Activated CD4-positive, alpha-beta T cell treated with anti-CD3 and anti-CD28 coated beads, Interleukin-2, amount 50 U/mL, for 1 hour (primary cell): Measurements from ENCODE around the gene ATCAY.
"Not testable (repeated sequence)": the region's sequence is repeated elsewhere in the genome, so short reads cannot be mapped to it uniquely, and the experiment has no call there.

Experiments
- DNase-seq: peaks from one replicate; pipeline ENCODE4 v3.0.0-alpha.2; 2020

ATCAY gene

GRCh38 chr19:3904233-3904632 is 23.7 kb downstream of the ATCAY start:
- no peak for DNase-seq

- no peak for DNase-seq
These were observed 27.3 kb downstream of the ATCAY start for GRCh38 chr19:3907626-3908265.

GRCh38 chr19:3908266-3909054 is 28.0 kb downstream of the ATCAY start:
- DNase-seq = no peak

- no peak for DNase-seq
These were observed 29.6 kb downstream of the ATCAY start for GRCh38 chr19:3910105-3910504.

- DNase-seq = no peak
These were observed 33.7 kb downstream of the ATCAY start for GRCh38 chr19:3914199-3914598.

- no peak for DNase-seq
These were observed 35.5 kb downstream of the ATCAY start for GRCh38 chr19:3916033-3916432.

GRCh38 chr19:3919793-3920192 is 39.3 kb downstream of the ATCAY start:
- DNase-seq = no peak

- no peak for DNase-seq
These were observed 42.7 kb downstream of the ATCAY start for GRCh38 chr19:3923096-3923758.

GRCh38 chr19:3923912-3924311 is 43.4 kb downstream of the ATCAY start:
- no peak for DNase-seq

GRCh38 chr19:3931041-3931440 is 50.6 kb downstream of the ATCAY start:
- DNase-seq = no peak

- DNase-seq = no peak
These were observed 52.7 kb downstream of the ATCAY start, which contains the start of gene NMRK2 for GRCh38 chr19:3932931-3933810. Gene NMRK2, plus strand, starts transcription at chr19:3933069. Its CDS starts 603 bp downstream, at chr19:3933672.

GRCh38 chr19:3936506-3937442 is 56.3 kb downstream of the ATCAY start:
- no peak for DNase-seq

GRCh38 chr19:3938300-3938950 is 57.9 kb downstream of the ATCAY start:
- DNase-seq = not testable (repeated sequence)

- DNase-seq = no peak
These were observed 62.4 kb downstream of the ATCAY start for GRCh38 chr19:3942790-3943409.

GRCh38 chr19:3944018-3944721 is 63.7 kb downstream of the ATCAY start:
- DNase-seq = no peak

- no peak for DNase-seq
These were observed 65.4 kb downstream of the ATCAY start for GRCh38 chr19:3945838-3946237.

GRCh38 chr19:3947316-3947933 is 66.9 kb downstream of the ATCAY start:
- not testable (repeated sequence) for DNase-seq

- DNase-seq = no peak
These were observed 68.8 kb downstream of the ATCAY start for GRCh38 chr19:3949294-3949693.
